HG02588 (cell line): ENCODE measurements around the gene ERF.
"Not testable (repeated sequence)": the region's sequence is repeated elsewhere in the genome, so short reads cannot be mapped to it uniquely, and the experiment has no call there.

Source experiments
- ATAC-seq: cut with Tn5 transposase; IDR thresholded peaks from one replicate; pipeline ENCODE4 v1.9.1; 2021; ENCODE audit warnings: mild to moderate bottlenecking, moderate library complexity; ENCODE audit not compliant: unreplicated experiment

The ERF gene

GRCh38 chr19:42275517-42275916 lies 20.6 kb upstream of the ERF start:
- ATAC-seq: no peak

GRCh38 chr19:42275103-42275502 lies 20.2 kb upstream of the ERF start:
- ATAC-seq: no peak

GRCh38 chr19:42274065-42274682 lies 19.2 kb upstream of the ERF start:
- no peak for ATAC-seq

GRCh38 chr19:42273407-42274064 lies 18.6 kb upstream of the ERF start:
- ATAC-seq: no peak

DNA sequence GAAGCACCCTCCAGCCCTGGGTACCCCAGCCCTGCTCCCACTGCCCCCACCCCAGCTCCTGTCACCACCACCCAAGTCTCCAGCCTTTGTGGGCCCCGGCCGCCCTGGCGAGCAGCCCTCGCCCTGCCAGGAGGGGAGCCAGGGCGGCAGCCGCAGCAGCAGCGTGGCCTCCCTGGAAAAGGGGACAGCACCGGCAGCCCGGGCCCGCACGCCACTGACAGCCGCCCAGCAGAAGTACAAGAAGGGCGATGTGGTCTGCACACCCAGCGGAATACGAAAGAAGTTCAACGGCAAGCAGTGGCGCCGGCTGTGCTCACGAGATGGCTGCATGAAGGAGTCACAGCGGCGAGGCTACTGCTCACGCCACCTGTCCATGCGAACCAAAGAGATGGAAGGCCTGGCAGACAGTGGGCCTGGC lies 18.1 kb upstream of the ERF start:
- ATAC-seq: no peak

DNA sequence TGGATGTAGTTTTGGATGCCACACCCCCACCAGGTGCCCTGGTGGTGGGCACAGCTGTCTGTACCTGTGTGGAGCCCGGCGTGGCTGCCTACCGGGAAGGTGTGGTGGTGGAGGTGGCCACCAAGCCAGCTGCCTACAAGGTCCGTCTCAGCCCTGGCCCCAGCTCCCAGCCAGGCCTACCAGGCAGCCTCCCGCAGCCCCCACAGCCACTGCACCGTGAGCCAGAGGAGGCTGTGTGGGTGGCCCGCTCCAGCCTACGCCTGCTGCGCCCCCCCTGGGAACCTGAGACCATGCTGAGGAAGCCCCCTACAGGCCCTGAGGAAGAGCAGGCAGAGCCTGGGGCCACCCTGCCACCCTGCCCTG lies 17.6 kb upstream of the ERF start:
- ATAC-seq: no peak

- ATAC-seq: no peak
Observed at GRCh38 chr19:42271861-42272534, 17.1 kb upstream of the ERF start.

GRCh38 chr19:42271045-42271419 lies 16.1 kb upstream of the ERF start:
- no peak for ATAC-seq

GRCh38 chr19:42270346-42271044 lies 15.6 kb upstream of the ERF start:
- ATAC-seq: no peak

DNA sequence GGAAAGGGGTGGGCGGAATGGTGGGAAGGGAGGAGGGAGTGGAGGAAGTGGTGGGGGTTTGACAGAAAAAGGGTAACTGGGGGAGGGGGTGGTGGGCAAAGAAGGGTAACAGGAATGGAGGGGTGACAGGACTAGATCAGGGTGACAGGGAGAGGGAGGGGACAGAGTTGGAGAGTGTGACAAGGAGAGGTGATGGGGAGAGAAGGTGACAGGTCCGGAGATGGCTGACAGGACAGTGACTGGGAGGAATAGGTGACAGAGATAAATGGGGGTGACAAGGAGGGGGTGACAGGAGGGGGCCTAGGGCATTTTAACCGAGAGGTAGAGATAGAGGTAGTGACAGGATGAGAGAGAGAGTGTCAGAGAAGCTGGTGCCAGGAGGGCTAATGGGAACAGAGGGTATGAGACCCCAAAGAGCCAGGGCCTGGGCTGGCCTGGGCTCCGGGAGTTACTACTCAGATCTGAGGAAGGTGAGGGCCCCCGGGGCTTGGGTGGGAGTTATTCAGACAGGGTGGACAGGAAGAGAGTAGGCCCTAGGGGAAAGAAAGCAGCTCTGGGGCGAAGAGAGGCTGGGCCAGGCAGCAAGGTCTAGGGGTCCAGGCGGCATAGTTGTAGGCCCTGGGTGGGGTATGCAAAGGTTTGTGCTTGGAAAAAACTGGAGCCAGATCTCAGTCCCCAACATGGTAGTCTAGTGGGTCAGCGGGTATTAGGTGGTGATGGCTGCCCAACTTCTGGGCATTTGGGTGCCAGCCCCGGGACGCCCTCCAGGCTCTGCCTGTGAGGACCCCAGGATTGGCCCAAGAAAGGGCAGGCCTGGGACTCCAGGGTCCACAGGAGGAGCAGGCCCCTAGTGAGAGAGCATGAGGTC lies 14.8 kb upstream of the ERF start:
- no peak for ATAC-seq

DNA sequence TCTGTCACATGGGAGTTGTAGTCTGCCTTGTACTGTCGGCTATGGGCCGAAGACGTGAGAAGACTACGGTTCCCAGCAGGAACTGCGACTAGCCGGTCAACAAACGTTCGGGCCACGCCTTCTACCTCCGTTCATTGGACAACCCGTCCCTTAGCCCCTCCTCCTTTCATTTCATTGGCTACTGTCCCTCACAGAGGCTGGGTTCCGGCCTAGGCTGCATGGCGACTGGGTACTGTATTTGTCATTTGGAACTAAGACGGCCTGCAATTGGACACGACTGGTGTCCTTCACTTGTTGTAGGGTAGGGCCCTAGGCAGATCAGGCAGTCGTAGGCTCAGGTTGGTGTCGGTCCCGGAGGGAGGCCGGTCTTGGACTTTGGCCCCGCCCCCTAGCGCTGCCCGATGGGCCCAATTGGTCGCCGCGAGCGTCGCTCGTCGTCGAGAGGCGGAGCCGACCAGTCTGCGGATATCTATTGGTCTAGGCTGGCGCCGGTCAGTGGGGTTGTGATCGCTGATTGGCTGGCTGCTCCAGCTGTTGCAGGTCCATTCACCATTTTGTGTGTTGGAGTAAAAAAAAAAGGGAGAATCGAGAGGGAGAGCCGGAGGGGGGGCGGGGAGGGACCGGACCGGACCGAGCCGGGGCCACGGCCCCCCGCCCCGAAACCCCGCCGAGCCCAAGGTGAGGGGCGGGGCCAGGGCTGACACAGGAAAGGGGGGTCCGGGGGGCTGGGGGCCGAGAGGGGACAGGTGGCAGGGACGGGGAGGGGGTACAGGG lies 14.0 kb upstream of the ERF start, which contains the start of gene CIC:
Gene CIC, plus strand, starts transcription at position 549 of the 774 bp plus-strand sequence. CDS start 2,532 bp downstream, outside the sequence.
- ATAC-seq: peak; percentile 75

GRCh38 chr19:42268142-42268703 lies 13.3 kb upstream of the ERF start:
- ATAC-seq: peak; percentile 50

DNA sequence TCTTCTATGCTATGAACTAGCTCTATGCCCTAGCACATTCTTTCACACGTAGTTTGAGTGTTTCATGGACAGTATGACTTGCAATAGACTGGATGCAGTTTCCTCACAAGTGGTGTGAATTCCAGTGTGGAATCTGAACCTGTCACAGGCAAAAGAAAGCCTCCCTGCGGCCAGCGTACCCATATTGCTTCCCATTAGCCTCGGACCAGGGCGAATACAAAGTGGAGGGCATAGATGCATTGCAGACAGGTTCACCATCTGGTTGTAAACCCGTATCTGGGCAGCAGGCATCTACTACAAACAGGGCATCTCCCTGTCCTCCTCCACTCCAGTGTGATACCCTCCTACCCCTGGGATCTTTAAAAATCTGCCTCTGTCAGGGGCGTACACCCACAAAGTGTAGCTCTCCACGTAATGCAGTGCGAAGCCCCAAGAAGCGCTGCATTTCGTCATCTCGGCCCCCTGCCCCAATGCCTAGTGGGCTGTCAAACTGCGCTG lies 12.8 kb upstream of the ERF start:
- no peak for ATAC-seq

DNA sequence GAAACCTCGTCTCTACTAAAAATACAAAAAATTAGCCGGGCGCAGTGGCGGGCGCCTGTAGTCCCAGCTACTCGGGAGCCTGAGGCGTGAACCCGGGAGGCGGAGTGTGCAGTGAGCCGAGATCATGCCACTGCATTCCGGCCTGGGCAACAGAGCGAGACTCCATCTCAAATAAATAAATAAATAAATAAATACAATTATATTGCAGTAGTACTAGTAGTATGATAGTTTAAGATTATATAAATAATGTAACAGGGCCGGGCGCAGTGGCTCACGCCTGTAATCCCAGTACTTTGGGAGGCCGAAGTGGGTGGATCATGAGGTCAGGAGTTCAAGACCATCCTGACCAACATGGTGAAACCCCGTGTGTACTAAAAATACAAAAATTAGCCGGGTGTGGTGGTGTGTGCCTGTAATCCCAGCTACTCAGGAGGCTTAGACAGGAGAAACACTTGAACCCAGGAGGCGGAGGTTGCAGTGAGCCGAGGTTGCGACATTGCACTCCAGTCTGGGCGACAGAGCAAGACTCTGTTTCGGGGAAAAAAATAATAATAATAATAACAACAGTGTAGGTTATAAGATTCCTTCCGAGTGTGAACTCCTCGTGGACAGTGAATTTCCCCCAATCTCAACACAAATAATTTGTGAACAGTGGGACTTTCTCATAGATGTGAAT lies 12.1 kb upstream of the ERF start:
- not testable (repeated sequence) for ATAC-seq

DNA sequence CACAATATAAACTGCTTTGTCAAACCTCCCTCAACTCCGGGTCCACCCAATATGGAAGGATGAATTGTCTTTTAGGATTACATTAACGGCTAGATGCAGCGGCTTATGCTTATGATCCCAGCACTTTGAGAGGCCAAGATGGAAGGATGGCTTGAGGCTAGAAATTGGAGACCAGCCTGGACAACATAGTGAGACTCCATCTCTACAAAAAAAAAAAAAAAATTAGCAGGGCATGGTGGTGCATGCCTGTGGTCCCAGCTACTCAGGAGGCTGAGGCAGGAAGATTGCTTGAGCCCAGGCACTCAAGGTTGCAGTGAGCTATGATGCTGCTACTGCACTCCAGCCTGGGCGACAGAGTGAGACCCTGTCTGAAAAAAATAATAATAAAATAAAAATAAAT lies 11.2 kb upstream of the ERF start:
- not testable (repeated sequence) for ATAC-seq

DNA sequence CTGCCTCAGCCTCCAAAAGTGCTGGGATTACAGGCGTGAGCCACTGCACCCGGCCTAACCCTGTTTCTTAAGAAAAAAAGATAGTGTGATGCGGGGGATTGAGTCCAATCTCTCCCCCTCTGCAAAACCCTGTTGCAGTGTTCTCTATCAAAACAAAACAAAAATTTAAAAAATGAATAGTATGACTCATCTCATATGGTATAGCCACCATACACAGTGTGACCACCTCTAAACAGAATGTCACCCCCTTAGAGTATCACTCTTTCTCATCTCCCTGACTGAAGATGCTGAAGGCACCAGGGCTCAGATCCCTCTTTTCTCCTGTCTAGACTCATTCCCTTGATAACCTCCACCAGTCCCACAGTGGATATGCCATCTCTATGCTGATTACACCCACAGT lies 6.8 kb upstream of the ERF start:
- no peak for ATAC-seq

DNA sequence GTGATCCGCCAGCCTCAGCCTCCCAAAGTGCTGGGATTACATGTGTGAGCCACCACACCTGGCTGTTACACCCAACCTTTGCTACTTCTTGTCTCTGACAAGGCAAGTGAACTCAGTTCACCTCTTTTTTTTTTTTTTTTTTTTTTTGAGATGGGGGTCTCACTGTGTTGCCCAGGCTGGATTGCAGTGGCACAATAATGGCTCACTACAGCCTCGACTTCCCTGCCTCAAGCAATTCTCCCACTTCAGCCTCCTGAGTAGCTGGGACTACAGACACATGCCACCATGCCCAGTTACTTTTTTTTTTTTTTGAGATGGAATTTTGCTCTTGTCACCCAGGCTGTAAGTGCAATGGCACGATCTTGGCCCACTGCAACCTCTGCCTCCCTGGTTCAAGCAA lies 2.9 kb upstream of the ERF start:
- ATAC-seq: not testable (repeated sequence)

DNA sequence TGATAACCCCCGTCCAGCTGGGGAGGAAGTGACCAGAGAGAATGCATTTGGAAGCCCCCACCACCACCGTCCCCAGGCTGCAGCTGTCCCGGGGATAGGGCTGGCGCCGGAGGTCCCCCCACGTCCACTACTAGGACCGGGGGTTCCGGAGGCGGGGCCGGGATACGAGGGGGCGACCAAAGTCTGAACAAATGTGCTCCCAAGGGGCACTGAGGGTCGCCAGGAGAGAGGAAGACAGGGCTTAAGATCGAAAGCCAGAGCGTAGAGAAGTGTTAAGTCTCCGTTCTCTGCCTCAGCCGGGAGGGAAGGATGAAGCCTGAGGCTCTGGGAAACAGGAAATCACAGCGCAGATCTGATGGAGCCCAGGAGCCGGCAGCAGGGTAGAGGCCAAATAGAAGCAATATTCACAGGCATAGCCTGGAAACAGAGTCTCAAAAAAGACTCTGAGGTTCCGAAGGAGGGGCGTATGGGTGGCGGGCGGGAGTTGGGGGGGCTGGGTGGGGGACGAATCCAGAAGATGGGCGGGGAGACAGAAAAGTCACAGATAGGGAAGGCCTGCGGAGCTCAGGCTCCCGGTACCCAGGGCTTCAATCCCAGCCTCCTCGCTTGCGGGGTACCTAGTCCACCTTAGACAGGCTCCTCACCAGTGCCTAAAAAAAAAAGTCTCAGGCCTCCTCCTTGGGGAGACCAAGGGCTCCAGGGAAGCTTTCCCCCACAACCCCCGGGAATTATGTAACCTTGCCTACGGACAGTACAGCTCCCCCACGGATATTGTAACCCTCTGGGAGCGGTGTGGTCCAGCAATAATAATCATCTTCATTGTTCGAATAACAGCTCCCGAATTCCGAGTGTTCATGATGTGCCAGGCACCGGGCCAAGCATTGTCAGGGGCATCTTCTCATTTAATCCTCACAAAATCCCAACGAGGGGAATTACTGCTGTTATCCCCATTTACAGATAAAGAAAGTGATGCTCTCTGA lies 1.1 kb upstream of the ERF start:
- no peak for ATAC-seq
